Measurements from ENCODE around the gene MDM2. TPM values are rescaled to one million over a fixed set of nuclear protein-coding genes. Genes with fewer than 3 reads are reported as not detected.

MDM2 gene
- total RNA-seq, 2 donors from 2014 or later: 54.1 to 93.4 TPM

DNA sequence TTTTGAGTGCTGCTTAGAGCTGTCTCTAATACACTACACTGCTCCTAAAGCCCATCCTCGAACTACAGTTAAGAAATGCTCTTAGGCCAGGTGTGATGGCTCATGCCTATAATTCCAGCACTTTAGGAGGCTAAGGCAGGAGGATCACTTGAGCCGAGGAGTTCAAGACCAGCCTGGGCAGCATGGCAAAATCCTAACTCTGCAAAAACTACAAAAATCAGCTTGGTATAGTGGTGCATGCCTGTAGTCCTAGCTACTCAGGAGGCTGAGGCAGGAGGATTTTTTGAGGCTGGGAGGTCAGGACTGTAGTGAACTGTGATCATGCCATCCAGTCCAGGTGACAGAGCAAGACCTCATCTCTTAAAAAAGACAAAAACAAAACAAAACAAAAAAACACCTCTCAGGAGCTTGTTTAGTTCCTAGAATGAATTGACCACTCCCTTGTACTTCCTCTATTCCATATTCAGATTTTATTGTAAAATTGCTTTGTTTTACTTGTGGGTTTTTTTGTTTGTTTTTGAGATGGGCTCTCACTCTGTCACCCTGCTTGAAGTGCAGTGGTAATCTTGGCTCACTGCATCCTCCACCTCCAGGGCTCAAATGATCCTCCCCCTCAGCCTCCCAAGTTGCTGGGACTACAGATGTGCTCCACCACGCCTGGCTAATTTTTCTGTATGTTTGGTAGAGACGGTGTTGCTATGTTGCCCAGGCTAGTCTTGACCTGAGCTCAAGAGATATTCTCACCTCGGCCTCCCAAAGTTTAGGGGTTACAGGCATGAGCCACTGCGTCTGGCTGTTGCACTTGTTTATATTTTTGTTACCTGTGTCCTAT is 13.6 kb downstream of the MDM2 start:
- peaks cover 8 to 44% of the 10 kb centered on the region in 2 donors for H3K36me3 ChIP-seq (replicated peaks in 1 of 2; ENCODE audit: insufficient read depth in 1 of 2, low read depth in 2 of 2)
- DNase-seq: no peak
- 87 to 89% methylated on average over 6 of the region's 6 CpGs for WGBS, 2 donors
- ATAC-seq: no peak
- no peaks in the 10 kb centered on the region for H3K4me1 ChIP-seq
- H3K27ac ChIP-seq: no peak overlapping the region
- TF ChIP-seq POLR2A (IDR thresholded peaks at IDR 0.05): no peak
- TF ChIP-seq, protein P1, sequence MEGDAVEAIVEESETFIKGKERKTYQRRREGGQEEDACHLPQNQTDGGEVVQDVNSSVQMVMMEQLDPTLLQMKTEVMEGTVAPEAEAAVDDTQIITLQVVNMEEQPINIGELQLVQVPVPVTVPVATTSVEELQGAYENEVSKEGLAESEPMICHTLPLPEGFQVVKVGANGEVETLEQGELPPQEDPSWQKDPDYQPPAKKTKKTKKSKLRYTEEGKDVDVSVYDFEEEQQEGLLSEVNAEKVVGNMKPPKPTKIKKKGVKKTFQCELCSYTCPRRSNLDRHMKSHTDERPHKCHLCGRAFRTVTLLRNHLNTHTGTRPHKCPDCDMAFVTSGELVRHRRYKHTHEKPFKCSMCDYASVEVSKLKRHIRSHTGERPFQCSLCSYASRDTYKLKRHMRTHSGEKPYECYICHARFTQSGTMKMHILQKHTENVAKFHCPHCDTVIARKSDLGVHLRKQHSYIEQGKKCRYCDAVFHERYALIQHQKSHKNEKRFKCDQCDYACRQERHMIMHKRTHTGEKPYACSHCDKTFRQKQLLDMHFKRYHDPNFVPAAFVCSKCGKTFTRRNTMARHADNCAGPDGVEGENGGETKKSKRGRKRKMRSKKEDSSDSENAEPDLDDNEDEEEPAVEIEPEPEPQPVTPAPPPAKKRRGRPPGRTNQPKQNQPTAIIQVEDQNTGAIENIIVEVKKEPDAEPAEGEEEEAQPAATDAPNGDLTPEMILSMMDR (IDR thresholded peaks at IDR 0.05): no peak
- H3K4me3 ChIP-seq: no peak overlapping the region
- H3K9me3 ChIP-seq: no peaks in the 10 kb centered on the region
- intact Hi-C loops (cut with DNase I): no loop called here
- no peaks in the 10 kb centered on the region for H3K27me3 ChIP-seq

DNA sequence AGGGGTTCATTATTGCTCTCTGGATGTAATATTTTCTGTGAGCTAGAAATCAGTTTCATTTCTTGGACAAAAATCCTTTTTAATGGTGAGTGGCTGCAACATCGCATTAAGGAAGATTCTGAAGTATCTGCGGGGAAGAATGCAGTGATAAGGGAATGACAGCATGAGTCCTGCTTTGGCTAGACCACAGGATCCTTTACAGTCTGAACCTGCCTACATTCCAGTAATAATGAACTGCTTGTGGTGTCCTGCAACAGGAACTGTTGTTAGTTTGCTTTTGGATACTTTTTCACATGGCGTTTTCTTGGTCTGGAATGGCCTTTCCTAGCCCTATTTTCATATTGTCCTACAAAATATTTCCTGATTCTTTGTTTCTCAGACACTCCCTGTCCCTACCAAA is 15.7 kb downstream of the MDM2 start:
- DNase-seq (no peak), ATAC-seq (no peak)
- peaks cover 8 to 38% of the 10 kb centered on the region in 2 donors for H3K36me3 ChIP-seq (replicated peaks in 1 of 2; ENCODE audit: insufficient read depth in 1 of 2, low read depth in 2 of 2)
- H3K4me3 ChIP-seq: no peak overlapping the region
- 80 to 81% methylated on average over 3 of the region's 3 CpGs for WGBS, 2 donors
- H3K27me3 ChIP-seq: no peaks in the 10 kb centered on the region
- H3K27ac ChIP-seq: no peak overlapping the region
- TF ChIP-seq, protein P1 (IDR thresholded peaks at IDR 0.05): no peak
- no peak for TF ChIP-seq POLR2A (IDR thresholded peaks at IDR 0.05)
- no peaks in the 10 kb centered on the region for H3K4me1 ChIP-seq
- intact Hi-C loops (cut with DNase I): no loop called here
- no peaks in the 10 kb centered on the region for H3K9me3 ChIP-seq

DNA sequence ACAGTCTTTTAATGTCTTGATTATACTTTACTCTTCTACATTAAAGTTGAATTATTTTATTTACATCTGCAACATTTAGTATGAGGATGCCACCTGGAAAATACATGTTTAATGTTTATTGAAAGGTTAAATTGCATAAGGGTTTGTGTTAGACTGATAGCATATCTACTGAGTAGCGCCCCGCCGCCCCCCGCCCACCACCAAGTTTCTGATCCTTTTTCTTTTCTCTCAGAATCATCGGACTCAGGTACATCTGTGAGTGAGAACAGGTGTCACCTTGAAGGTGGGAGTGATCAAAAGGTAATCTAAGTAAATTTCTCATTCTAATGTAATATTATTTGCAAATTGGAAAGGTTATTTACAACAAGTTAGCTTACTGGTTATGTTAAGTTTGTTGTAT is 16.2 kb downstream of the MDM2 start:
- Histone ChIP-seq H3K27me3 (no peaks in the 10 kb centered on the region), H3K9me3 (no peaks in the 10 kb centered on the region), H3K27ac (no peak overlapping the region), H3K4me1 (no peaks in the 10 kb centered on the region), H3K4me3 (no peak overlapping the region), H3K36me3 (replicated peaks in 1 of 2; ENCODE audit: insufficient read depth in 1 of 2, low read depth in 2 of 2) (peaks cover 8 to 41% of the 10 kb centered on the region in 2 donors)
- intact Hi-C loops (cut with DNase I): no loop called here
- WGBS, 2 donors: 87 to 94% methylated on average over 5 of the region's 5 CpGs
- no peak for TF ChIP-seq POLR2A (IDR thresholded peaks at IDR 0.05)
- TF ChIP-seq, protein P1 (IDR thresholded peaks at IDR 0.05): no peak
- DNase-seq (no peak), ATAC-seq (no peak)

DNA sequence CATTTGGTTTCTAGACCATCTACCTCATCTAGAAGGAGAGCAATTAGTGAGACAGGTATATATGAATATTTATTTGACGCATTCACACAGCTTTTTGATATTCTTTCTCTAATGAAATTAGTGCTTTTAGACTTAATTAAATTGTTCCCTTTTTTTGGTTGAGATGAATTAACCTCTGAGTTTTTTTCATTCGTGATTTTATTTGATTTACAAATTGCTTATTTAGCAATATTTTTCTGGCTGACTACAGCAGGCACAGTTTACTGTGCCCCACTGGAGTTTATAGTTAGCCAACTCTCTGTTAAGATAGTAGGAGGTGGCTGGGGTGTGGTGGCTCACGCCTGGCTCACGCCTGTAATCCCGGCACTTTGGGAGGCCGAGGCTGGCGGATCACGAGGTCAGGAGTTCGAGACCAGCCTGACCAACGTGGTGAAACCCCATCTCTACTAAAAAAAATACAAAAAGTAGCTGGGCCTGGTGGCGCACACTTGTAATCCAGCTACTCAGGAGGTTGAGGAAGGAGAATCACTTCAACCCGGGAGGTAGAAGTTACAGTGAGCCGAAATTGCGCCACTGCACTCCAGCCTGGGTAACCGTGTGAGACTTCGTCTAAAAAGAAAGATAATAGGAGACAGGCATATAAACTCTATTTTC is 16.7 kb downstream of the MDM2 start:
- no peak for DNase-seq
- H3K27me3 ChIP-seq: no peaks in the 10 kb centered on the region
- peaks cover 8 to 36% of the 10 kb centered on the region in 2 donors for H3K36me3 ChIP-seq (replicated peaks in 1 of 2; ENCODE audit: insufficient read depth in 1 of 2, low read depth in 2 of 2)
- no peak for ATAC-seq
- no peak overlapping the region for H3K4me3 ChIP-seq
- intact Hi-C loops (cut with DNase I): no loop called here
- 95 to 96% methylated on average over 16 of the region's 16 CpGs for WGBS, 2 donors
- TF ChIP-seq, protein P1 (IDR thresholded peaks at IDR 0.05): no peak
- TF ChIP-seq POLR2A (IDR thresholded peaks at IDR 0.05): no peak
- H3K4me1 ChIP-seq: no peaks in the 10 kb centered on the region
- no peak overlapping the region for H3K27ac ChIP-seq
- no peaks in the 10 kb centered on the region for H3K9me3 ChIP-seq
